Activated CD4-positive, alpha-beta T cell treated with anti-CD3 and anti-CD28 coated beads, Interleukin-2, amount 50 U/mL, for 16 hours (primary cell): Measurements from ENCODE around the gene WDR31.
"Not testable (repeated sequence)": the region's sequence is repeated elsewhere in the genome, so short reads cannot be mapped to it uniquely, and the experiment has no call there.

Source experiments
- DNase-seq: peaks from one replicate; pipeline ENCODE4 v3.0.0-alpha.2; 2020

WDR31 gene

GRCh38 chr9:113340011-113340699 lies at the start of gene WDR31:
Gene WDR31, minus strand, starts transcription at chr9:113340275. Its CDS starts 8,253 bp downstream, at chr9:113332022.
- DNase-seq = peak; percentile 88

- no peak for DNase-seq
Measured at GRCh38 chr9:113389451-113389850, 49.4 kb upstream of the WDR31 start.

GRCh38 chr9:113388833-113389232 lies 48.8 kb upstream of the WDR31 start:
- no peak for DNase-seq

DNA sequence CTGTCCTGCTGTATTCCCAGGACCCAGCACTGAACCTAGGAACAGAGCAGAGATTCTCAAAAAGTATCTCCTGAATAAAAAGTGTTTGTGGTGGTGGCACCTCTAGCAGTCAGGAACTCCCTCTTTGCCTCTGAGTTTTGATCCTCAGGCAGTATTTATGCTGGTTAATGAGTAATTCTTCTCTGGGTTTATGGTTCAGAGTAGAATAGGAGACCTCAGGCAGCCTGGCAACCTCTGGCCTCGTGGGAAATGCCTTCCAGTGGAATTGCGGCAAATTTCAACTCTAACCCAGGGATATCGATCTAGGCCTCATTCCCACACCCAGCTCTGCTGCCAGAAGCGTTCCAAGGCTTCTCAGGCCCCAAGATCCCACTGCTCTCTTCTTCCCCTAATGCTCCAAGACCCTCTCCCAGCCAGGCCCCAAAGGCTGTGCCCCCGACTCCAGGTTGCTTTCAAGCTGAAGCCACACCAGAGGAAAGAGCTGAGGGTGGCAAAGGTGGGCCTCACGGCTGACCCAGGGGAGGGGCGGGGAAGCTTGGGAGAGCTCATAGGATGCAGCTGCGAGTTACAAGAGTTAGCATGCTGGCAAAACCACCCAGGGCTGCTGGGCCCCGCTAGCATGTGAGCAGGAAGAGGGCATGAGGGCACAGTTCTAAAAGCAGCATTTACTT lies 47.6 kb upstream of the WDR31 start:
- DNase-seq = no peak

GRCh38 chr9:113386571-113387393 lies 46.7 kb upstream of the WDR31 start:
- DNase-seq = no peak

GRCh38 chr9:113381909-113382411 lies 41.9 kb upstream of the WDR31 start:
- no peak for DNase-seq

DNA sequence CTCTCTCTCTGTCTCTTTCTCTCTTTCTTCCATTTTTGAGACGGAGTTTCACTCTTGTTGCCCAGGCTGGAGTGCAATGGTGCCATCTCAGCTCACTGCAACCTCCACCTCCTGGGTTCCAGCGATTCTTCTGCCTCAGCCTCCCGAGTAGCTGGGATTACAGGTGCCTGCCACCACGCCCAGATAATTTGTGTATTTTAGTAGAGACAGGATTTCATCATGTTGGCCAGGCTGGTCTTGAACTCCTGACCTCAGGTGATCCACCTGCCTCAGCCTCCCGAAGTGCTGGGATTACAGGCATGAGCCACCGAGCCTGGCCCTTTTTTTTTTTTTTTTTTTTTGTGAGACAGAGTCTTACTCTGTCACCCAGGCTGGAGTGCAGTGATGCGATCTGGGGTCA lies 41.4 kb upstream of the WDR31 start:
- not testable (repeated sequence) for DNase-seq

- DNase-seq = no peak
Measured at GRCh38 chr9:113380869-113381378, 40.8 kb upstream of the WDR31 start.

DNA sequence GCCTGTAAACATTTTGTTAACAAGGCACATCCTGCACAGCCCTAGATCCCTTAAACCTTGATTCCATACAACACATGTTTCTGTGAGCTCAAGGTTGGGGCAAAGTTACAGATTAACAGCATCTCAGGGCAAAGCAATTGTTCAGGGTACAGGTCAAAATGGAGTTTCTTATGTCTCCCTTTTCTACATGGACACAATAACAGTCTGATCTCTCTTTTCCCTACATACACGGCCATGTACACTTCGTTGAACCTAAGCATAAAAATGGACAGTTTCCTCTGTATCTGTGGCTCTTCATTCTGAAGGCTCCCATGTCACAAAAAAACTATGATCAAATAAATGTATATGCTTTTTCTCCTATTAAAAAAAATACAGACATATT lies 39.7 kb upstream of the WDR31 start:
- DNase-seq = not testable (repeated sequence)

- not testable (repeated sequence) for DNase-seq
Measured at GRCh38 chr9:113379094-113379828, 39.2 kb upstream of the WDR31 start.

GRCh38 chr9:113376634-113377567 lies 36.8 kb upstream of the WDR31 start, which contains the start of gene HDHD3:
Gene HDHD3, minus strand, starts transcription at chr9:113376986. Its CDS starts 2,632 bp downstream, at chr9:113374354.
- DNase-seq = peak; percentile 86

GRCh38 chr9:113375057-113376023 lies 35.3 kb upstream of the WDR31 start:
- no peak for DNase-seq

GRCh38 chr9:113373676-113374392 lies 33.8 kb upstream of the WDR31 start:
- no peak for DNase-seq

DNA sequence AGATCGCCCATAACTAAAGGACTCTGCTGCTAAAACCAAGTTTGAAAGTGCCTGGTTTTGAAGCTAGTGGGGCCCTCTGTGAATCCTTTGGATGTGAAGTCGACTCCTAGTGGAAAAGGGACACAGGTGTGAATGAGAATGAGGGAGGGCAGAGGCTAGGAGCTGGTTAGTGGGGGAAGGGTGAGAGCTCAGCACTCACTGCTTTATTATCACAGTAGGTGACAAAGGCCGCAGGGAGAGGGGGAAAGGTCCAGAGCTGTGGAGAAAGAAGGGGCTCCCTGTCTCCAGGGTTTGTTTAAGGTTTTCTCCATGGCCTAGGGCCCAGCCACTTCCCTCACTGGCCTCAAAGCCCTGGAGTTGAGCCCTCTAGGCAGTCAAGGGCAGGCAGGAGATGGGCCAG lies 33.2 kb upstream of the WDR31 start:
- no peak for DNase-seq

DNA sequence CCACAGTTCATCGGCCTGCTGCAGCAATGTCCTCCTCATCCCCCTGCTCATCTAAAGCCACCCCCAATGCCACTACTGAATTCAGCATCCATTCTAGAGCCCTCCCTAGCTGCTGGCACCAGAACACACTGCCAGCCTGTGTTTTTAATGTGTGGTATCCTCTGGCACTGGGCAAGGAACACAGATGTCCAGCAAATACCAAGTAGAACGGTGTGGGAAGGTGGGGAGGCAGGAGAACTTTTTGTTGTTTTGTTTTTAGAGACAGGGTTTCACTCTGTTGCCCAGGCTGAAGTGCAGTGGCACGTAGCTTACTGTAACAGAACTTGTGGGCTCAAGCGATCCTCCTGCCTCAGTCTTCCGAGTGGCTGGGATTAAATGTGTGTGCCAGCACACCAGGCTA lies 32.0 kb upstream of the WDR31 start:
- no peak for DNase-seq

DNA sequence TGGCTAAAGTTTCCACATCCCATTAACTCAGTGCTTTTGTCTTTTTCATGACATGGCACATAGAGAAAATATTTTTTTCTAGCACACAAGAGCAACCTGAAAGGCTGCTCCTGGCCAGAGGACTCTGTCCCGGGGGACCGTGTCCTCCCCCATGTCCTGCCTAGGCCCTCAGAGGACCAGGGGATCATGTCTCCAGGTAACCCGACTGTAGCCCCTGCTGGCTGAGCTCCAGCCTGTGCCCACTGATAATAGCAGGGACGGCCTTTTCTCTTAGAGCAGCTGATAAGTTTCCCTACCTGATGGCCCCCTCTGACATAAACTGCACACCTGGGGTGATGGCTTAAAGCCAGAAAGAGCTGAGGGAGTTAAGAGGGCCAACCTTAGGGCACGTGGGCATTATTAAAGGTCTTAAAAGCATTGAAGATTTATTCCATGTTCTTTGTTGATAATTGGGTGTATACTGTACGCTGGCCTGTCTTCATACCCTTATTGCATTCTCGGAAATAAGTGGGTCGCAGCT lies 30.8 kb upstream of the WDR31 start:
- DNase-seq = no peak

DNA sequence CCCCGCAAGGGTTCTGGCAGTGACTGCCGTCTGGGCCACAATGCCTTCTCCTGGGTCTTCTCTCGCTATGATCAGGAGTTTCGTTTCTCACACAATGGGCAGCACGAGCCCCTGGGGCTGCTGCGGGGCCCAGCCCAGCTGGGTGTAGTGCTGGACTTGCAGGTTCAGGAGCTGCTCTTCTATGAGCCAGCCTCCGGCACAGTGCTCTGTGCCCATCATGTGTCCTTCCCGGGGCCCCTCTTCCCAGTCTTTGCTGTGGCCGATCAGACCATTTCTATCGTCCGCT lies 29.7 kb upstream of the WDR31 start:
- DNase-seq = no peak

- no peak for DNase-seq
Measured at GRCh38 chr9:113368982-113369854, 29.1 kb upstream of the WDR31 start.
